NT2/D1 (cell line): ENCODE measurements around the gene EEA1.

Source experiments
- SUZ12 ChIP-seq: IDR thresholded peaks from 2 replicates; pipeline ENCODE4 v1.6.1; 2011; ENCODE audit not compliant: insufficient read length, insufficient read depth; ENCODE audit errors: extremely low read depth
- YY1 ChIP-seq: IDR thresholded peaks from 2 replicates; pipeline ENCODE4 v1.6.1; 2011; ENCODE audit not compliant: insufficient read length, insufficient read depth
- ZNF274 ChIP-seq: IDR thresholded peaks from 2 replicates; pipeline ENCODE4 v1.6.1; 2011; ENCODE audit warnings: mild to moderate bottlenecking, low read depth, low read length

DNA sequence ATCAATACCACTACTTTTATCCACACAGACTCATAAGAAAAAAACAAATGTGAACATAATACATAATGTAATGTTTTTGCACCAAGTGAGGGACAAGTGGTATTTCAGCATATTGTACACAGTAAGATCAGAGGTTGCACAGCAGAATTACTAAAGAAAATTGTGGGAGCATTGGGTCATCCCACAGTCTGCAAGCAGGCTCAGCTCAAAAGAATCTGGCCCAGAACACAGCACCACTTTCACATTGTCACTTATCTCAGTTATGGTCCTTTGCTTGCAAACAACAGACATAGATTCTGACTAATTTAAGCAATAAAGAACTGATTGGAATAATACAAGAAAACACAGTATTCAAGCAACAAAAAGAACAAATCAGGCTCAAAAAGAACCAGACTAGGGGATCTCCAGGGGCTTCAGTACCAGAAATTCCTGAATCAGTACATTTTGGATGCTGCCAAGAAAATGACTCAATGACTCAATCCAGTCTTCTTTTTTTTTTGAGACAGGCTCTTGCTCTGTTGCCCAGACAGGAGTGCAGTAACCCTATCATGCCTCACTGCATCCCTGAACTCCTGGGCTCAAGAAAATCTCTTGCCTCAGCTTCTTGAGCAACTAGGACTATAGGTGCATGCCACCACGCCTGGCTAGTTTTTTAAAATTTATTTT lies 42.9 kb upstream of the EEA1 start:
- no peak for TF ChIP-seq ZNF274
- TF ChIP-seq YY1, result no peak
- TF ChIP-seq SUZ12, result no peak
